AG20443 (cell line): ENCODE measurements around the gene RHPN2.
"Not testable (repeated sequence)": the region's sequence is repeated elsewhere in the genome, so short reads cannot be mapped to it uniquely, and the experiment has no call there.

ENCODE experiments used
- DNase-seq: peaks from one replicate; pipeline ENCODE4 v3.0.0; 2012; ENCODE audit warnings: low spot score, mixed read lengths

The RHPN2 gene

DNA sequence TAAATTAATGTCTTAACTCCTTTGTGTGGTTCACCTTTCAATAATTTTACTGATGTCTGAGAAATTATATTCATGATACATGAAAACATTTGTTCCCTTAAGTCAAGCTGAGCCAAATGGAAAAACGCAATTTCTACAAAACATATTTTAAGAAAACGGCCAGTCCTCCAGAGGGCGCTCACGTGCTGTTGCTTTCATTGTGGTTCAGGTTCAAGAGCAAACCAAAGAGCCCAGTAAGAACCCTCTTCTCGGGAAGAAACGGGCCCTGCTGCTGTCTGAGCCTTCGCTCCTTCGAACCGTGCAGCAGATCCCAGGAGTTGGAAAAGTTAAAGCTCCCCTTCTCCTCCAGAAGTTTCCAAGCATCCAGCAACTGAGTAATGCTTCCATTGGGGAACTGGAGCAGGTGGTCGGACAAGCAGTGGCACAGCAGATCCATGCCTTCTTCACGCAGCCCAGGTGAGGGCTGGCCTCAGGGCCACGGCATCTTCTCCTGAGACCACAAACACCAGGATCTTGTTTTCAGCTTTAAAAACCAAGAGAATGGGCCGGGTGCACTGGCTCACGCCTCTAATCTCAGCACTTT is 88.4 kb downstream of the RHPN2 start:
- peak; percentile 74 for DNase-seq

DNA sequence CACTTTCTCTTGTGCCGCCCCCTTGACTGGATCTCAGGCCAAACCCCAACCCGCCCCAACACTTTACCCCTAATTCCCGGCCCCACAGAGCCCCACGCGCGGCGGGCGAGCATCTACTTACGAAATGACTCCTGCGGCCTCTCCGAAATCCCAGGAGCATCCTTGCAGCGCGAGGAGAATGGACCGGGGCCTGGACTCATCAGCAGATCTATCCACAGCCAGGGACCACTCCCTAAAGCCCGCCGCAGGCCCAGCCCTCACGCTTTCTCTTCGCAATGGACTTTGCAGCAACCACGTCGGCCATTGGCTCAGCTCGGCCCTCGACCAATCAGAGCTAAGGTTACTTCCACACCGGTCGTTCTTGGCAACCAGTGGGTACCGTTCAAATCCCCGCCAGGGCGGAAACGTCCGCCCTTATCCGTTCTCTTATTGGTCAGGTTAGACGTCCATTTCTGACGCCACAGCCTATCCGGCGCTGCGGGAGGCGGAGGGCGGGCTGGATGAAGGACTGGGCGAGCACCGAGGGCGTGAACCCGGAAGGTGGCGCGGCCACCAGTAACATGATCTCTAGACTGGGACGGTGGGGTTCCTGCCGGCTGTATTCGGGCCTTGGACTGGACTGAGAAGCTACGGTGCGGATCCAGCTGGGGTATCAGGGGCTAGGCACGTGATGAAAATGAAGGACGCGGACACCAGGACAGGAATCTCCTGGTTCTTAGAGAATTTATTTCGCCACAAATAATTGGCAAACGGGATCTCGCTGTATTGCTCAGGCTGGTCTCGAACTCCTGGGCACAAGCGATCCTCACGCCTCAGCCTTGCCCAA is 92.8 kb downstream of the RHPN2 start, which contains the start of the genes CEP89 and FAAP24:
Gene CEP89, minus strand, starts transcription at position 244 of the 826 bp plus-strand sequence. Its CDS starts 84 bp downstream, at position 160.
Gene FAAP24, plus strand, starts transcription at position 528 of the 826 bp plus-strand sequence. CDS start 955 bp downstream, outside the sequence.
- peak; percentile 99 for DNase-seq

DNA sequence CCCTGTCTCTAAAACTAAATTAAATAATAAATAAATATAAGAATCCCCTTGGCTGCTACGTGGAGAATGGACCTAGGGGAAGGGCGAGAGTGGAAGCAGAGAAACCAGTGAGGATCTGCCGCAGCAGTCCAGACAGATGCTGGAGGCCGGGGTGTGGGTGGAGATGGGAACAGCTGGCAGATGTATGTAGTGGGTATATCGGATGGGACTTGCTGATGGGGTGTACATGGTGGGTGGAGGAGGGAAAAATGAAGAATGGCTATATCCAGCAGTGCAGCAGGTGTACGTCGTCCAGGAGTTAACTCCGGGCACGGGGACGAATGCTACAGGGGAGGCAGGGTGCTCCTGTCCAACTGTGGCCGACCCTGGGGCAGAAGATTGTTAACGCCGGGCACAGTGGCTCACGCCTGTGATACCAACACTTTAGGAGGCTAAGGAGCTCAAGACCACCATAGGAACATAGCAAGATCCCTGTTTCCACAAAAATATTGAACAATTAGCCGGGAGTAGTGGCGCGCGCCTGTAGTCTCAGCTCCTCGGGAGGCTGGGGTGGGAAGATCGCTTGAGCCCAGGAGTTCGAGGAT is 93.6 kb downstream of the RHPN2 start:
- DNase-seq: peak; percentile 17

DNA sequence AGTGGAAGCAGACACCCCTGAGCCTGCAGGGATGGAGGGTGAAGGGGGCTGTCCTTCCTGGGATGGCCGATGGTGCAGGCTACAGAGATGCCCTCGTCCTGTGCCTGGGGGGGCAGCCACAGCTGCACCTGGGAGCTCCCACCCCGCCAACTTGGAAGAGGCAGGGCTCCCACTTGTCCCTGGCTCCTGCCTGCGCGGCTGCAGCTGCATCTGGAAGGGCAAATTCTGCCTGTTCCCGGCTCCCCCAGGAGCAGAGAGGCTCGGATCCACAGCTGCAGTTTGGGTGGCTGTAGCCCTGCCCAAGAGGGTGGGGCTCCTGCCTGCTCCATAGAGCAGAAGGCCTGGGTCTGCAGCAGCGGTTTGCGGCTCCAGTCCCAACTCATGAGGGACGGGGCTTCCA is 95.1 kb downstream of the RHPN2 start:
- no peak for DNase-seq

DNA sequence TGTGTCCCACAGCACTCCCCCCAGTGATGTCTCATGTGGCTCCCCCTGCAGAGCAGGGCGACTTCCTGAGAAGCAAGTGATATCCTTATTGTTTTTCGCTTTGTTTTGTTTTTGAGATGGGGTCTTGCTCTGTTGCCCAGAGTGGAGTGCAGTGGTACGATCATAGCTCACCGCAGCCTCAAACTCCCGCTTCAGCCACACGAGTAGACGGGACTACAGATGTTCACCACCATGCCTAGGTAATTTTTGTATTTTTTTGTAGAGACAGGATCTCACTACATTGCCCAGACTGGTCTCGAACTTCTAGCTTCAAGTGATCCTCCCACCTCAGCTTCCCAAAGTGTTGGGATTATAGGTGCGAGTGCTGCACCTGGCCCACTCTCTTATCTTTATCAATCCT is 97.9 kb downstream of the RHPN2 start:
- no peak for DNase-seq

DNA sequence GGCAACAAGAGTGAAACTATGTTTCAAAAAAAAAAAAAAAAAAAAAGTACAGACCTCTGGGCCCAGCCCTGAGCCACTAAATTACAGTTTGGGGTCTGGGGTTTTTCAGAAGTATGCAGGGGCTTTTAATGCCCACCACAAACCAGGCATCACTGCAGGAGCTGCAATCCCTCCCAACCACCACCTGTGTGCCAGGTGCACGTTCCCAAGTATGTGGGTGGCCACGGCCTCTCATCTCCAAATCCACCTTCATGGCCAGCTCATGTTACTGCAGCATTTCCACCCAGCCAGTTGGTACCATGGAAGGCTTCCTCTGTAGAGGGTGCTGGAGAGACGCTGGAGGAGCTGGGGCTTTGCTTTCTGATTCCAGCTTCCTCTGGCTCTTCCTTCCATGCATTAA is 119.4 kb downstream of the RHPN2 start:
- DNase-seq: no peak

DNA sequence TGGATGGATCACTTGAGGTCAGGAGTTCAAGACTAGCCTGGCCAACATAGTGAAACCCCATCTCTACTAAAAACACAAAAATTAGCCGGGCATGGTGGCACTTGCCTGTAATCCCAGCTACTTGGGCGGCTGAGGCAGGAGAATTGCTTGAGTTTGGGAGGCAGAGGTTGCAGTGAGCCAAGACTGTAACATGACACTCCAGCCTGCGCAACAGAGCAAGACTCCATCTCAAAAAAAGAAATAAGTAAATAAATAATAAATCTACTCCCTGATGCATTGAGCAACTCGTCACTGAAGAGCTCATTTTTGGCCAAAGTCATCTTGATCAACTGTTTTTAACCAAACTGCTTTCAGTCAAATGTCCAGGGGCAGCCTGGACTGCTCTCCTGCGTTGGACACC is 123.4 kb downstream of the RHPN2 start:
- not testable (repeated sequence) for DNase-seq

DNA sequence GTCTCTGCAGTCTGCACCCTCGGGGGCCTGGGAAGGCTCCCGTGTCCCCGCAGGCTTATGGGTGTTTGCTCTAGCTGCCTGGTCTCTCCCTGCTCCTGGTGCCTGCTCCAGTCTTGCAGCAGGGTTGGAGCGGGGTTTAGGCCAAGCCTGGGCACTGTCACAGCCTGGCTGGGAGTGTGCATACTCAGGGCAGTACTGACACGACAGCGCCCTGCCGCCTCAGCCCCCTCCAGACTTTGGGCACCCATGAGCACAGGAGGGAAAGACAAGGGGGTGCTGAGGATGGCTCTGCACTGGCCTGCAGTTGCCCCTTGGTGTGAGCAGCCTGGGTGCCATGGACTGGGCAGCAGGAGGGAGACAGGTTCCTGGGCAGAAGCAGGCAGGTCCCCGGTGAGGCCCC is 128.6 kb downstream of the RHPN2 start:
- no peak for DNase-seq

DNA sequence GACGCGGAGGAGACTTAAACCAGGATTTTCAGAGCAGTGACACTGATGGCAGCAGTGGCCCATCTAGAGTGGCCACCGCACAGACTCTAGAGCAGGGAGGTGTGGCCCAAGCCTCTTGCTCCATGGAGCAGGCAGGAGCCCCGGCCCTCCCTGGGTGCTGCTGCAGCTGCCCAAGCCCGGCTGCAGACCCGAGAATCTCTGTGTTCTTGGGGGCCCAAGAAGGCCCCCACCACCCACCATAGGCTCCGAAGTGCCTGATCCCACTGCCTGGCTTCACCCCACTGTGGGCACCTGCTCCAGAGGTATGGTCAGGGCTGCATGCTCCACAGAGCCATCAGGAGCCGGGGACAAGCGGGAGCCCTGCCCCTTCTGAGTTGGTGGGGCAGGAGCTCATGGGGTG is 129.1 kb downstream of the RHPN2 start:
- DNase-seq: no peak

DNA sequence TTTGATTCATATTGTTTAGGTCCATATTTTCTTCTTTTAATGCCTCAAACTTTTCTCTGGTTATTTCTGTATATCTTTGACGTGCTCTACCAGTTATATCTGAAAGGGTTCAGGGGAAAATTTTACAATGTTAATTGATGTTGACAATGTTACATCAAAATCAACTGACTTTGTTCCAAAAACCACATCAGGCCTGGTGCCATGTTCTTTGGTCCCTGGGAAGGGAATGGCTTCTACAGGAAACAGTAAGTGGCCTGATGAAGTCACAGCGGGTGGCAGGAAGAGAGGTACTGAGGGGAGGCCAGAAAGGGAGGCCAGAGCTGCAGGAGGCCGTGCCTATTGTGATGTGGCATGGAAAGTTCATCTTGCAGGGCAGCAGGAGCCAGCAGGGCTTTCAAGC is 131.1 kb downstream of the RHPN2 start:
- DNase-seq: no peak

DNA sequence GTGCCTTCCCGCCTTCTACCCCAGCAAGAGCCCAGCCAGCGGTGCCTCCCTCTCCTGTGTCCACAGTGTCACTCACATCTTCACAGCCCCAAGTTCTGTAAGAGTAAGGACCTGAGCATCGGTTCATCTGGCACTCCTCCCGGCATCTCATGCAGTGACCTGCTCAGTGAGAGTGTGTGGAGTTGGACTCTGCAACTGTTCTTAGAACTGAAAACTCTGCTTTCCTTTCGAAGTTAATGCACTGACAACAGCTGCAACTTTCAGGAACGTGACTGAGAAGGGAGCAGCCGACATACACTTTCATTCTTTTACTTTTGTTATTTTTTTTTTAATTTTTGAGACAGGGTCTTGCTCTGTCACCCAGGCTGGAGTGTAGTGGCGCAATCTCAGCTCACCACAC is 134.1 kb downstream of the RHPN2 start:
- DNase-seq: no peak

DNA sequence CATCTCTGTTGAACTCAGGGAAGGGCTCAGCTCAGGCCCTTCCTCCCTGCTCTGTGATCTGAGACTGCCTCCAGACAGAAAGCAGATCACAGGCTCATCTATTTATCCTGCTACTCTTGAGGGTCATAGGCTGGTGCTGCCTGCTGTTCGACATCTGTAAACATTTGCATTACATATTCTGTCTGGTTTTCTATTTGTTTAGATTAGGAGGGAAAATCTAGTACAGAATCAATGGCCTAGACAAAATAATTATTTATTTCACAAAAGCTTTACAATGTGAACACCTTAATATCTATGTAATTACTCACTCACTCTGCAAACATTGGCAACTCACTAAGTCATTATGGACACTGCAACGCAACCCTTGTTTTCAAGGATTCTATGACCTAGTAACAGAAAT is 135.9 kb downstream of the RHPN2 start:
- DNase-seq: no peak
